ENCODE results near the gene FAM107B.

DNA sequence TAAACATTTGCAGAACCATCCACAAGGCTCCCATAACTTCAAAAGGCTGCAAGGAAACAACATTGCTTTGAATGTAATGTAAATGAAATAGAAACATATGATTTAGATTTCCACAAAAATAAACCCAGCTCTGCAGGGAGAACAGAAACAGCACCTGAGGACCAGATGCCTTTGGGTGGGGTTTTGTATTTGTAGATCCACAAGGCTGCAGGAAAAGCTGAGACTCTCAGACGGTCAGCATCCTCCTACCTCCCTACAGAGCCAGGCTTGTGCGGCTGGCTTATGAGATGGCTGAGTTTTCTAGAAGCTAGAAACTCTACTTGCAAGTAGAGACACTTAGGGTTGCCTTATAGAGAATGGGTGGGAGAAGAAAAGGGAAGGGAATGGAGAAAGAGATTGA is 49.8 kb downstream of the FAM107B start:
- TF ChIP-seq, protein P1, sequence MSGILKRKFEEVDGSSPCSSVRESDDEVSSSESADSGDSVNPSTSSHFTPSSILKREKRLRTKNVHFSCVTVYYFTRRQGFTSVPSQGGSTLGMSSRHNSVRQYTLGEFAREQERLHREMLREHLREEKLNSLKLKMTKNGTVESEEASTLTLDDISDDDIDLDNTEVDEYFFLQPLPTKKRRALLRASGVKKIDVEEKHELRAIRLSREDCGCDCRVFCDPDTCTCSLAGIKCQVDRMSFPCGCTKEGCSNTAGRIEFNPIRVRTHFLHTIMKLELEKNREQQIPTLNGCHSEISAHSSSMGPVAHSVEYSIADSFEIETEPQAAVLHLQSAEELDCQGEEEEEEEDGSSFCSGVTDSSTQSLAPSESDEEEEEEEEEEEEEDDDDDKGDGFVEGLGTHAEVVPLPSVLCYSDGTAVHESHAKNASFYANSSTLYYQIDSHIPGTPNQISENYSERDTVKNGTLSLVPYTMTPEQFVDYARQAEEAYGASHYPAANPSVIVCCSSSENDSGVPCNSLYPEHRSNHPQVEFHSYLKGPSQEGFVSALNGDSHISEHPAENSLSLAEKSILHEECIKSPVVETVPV (CRISPR knock-in tag; IDR thresholded peaks at IDR 0.05) = no peak
- TF ChIP-seq ZFP30 (CRISPR knock-in tag; IDR thresholded peaks at IDR 0.05) = no peak
- no peak for TF ChIP-seq ZC3H10 (CRISPR knock-in tag; IDR thresholded peaks at IDR 0.05)
- TF ChIP-seq, protein P2, sequence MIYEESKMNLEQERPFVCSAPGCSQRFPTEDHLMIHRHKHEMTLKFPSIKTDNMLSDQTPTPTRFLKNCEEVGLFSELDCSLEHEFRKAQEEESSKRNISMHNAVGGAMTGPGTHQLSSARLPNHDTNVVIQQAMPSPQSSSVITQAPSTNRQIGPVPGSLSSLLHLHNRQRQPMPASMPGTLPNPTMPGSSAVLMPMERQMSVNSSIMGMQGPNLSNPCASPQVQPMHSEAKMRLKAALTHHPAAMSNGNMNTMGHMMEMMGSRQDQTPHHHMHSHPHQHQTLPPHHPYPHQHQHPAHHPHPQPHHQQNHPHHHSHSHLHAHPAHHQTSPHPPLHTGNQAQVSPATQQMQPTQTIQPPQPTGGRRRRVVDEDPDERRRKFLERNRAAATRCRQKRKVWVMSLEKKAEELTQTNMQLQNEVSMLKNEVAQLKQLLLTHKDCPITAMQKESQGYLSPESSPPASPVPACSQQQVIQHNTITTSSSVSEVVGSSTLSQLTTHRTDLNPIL (CRISPR knock-in tag; IDR thresholded peaks at IDR 0.05; ENCODE audit: low read depth) = no peak
- TF ChIP-seq, protein P3, sequence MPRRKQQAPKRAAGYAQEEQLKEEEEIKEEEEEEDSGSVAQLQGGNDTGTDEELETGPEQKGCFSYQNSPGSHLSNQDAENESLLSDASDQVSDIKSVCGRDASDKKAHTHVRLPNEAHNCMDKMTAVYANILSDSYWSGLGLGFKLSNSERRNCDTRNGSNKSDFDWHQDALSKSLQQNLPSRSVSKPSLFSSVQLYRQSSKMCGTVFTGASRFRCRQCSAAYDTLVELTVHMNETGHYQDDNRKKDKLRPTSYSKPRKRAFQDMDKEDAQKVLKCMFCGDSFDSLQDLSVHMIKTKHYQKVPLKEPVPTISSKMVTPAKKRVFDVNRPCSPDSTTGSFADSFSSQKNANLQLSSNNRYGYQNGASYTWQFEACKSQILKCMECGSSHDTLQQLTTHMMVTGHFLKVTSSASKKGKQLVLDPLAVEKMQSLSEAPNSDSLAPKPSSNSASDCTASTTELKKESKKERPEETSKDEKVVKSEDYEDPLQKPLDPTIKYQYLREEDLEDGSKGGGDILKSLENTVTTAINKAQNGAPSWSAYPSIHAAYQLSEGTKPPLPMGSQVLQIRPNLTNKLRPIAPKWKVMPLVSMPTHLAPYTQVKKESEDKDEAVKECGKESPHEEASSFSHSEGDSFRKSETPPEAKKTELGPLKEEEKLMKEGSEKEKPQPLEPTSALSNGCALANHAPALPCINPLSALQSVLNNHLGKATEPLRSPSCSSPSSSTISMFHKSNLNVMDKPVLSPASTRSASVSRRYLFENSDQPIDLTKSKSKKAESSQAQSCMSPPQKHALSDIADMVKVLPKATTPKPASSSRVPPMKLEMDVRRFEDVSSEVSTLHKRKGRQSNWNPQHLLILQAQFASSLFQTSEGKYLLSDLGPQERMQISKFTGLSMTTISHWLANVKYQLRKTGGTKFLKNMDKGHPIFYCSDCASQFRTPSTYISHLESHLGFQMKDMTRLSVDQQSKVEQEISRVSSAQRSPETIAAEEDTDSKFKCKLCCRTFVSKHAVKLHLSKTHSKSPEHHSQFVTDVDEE (CRISPR knock-in tag; IDR thresholded peaks at IDR 0.05) = no peak
- TF ChIP-seq RARB (CRISPR knock-in tag; IDR thresholded peaks at IDR 0.05) = no peak
- TF ChIP-seq SNAI2 (CRISPR knock-in tag; IDR thresholded peaks at IDR 0.05) = no peak
- TF ChIP-seq, protein P4, sequence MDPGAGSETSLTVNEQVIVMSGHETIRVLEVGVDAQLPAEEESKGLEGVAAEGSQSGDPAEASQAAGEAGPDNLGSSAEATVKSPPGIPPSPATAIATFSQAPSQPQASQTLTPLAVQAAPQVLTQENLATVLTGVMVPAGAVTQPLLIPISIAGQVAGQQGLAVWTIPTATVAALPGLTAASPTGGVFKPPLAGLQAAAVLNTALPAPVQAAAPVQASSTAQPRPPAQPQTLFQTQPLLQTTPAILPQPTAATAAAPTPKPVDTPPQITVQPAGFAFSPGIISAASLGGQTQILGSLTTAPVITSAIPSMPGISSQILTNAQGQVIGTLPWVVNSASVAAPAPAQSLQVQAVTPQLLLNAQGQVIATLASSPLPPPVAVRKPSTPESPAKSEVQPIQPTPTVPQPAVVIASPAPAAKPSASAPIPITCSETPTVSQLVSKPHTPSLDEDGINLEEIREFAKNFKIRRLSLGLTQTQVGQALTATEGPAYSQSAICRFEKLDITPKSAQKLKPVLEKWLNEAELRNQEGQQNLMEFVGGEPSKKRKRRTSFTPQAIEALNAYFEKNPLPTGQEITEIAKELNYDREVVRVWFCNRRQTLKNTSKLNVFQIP (CRISPR knock-in tag; IDR thresholded peaks at IDR 0.05; ENCODE audit: borderline replicate concordance, low read depth) = no peak
- TF ChIP-seq PPARA (CRISPR knock-in tag; IDR thresholded peaks at IDR 0.05; ENCODE audit: borderline replicate concordance) = no peak
- TF ChIP-seq, protein P5, sequence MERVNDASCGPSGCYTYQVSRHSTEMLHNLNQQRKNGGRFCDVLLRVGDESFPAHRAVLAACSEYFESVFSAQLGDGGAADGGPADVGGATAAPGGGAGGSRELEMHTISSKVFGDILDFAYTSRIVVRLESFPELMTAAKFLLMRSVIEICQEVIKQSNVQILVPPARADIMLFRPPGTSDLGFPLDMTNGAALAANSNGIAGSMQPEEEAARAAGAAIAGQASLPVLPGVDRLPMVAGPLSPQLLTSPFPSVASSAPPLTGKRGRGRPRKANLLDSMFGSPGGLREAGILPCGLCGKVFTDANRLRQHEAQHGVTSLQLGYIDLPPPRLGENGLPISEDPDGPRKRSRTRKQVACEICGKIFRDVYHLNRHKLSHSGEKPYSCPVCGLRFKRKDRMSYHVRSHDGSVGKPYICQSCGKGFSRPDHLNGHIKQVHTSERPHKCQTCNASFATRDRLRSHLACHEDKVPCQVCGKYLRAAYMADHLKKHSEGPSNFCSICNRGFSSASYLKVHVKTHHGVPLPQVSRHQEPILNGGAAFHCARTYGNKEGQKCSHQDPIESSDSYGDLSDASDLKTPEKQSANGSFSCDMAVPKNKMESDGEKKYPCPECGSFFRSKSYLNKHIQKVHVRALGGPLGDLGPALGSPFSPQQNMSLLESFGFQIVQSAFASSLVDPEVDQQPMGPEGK (CRISPR knock-in tag; IDR thresholded peaks at IDR 0.05; ENCODE audit: borderline replicate concordance) = no peak
- TF ChIP-seq TCF4 (CRISPR knock-in tag; IDR thresholded peaks at IDR 0.05; ENCODE audit: borderline replicate concordance) = no peak
- TF ChIP-seq ISL1 (CRISPR knock-in tag; IDR thresholded peaks at IDR 0.05) = no peak

Data from SK-N-SH treated with all-trans-retinoic acid at 6 μM for 48 hours (cell line).